Spleen (tissue), 7 donors: ENCODE results near the gene ZC3H12D.

Experiments
- POLR2A ChIP-seq, 3 donors: fragments of 450-650 bp; IDR thresholded peaks; one replicate each; pipeline ENCODE4 v1.5.1; 2017; ENCODE audit warnings: antibody characterized with exemption in 3 of 3, mild to moderate bottlenecking in 1 of 3
- POLR2AphosphoS5 ChIP-seq, 3 donors: sonication (generic); formaldehyde crosslinking; IDR thresholded peaks; one replicate each; pipeline ENCODE4 v1.5.1; 2017; ENCODE audit warnings: antibody characterized with exemption in 3 of 3
- TF ChIP-seq, protein P1 (sequence below), 11 experiments: fragments of 200-600 bp in 7 of 11; fragments of 450-650 bp in 4 of 11; sonication (generic) in 4 of 11; IDR thresholded peaks in 8 of 11; conservative IDR thresholded peaks in 3 of 11; 1 replicate in 7 of 11; 2 replicates in 4 of 11; pipeline versions ENCODE4 v1.4.0 to v1.8.0; 2016 to 2021; ENCODE audit warnings: antibody characterized with exemption in 11 of 11, inconsistent platforms in 4 of 11, mild to moderate bottlenecking in 1 of 11
- donor health status: DM: no; HTN: no; CAD: no; lungs with moderate emphysema.
- donor health status: DM: no; HTN: no; CAD: no.
- donor health status: DM: no; HTN: no; CAD: no.

DNA sequence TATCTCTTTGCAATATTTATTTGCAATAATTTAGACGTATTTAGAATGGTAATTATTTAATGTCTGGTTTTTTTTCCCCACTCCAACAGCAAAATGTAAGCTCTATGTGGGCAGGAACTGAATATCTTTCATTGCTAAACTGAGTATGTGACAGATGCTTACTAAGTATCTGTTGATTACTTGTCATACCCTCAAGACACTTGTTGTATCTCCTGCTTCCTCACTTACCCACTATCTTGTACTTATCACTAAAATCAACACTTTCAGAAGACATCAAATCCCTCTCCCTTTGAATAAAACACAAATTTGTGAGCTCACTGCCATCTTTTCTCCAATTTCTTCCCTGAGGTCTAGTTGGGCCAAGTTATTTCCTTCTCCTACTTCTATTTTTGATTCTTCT is 30.7 kb upstream of the ZC3H12D start:
- TF ChIP-seq POLR2AphosphoS5 (IDR thresholded peaks at IDR 0.05), result no peak
- TF ChIP-seq, protein P1, sequence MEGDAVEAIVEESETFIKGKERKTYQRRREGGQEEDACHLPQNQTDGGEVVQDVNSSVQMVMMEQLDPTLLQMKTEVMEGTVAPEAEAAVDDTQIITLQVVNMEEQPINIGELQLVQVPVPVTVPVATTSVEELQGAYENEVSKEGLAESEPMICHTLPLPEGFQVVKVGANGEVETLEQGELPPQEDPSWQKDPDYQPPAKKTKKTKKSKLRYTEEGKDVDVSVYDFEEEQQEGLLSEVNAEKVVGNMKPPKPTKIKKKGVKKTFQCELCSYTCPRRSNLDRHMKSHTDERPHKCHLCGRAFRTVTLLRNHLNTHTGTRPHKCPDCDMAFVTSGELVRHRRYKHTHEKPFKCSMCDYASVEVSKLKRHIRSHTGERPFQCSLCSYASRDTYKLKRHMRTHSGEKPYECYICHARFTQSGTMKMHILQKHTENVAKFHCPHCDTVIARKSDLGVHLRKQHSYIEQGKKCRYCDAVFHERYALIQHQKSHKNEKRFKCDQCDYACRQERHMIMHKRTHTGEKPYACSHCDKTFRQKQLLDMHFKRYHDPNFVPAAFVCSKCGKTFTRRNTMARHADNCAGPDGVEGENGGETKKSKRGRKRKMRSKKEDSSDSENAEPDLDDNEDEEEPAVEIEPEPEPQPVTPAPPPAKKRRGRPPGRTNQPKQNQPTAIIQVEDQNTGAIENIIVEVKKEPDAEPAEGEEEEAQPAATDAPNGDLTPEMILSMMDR (IDR thresholded peaks at IDR 0.05 in 8 of 11, conservative IDR thresholded peaks at IDR 0.05 in 3 of 11), result no peak
- no peak for TF ChIP-seq POLR2A (IDR thresholded peaks at IDR 0.05)
